T-helper 1 cell treated with Interleukin-12 subunit alpha and Interleukin-12 subunit beta and Interleukin-4 antibody, amounts not matched to agents 30 ng/mL and 1 ng/mL, for 36 hours (primary cell): ENCODE data around the gene KIF20B. TPM values are rescaled to one million over a fixed set of nuclear protein-coding genes. Genes with fewer than 3 reads are reported as not detected.
"Not testable (repeated sequence)": the region's sequence is repeated elsewhere in the genome, so short reads cannot be mapped to it uniquely, and the experiment has no call there.

Experiments
- intact Hi-C: fragments of 100-400 bp; cut with micrococcal nuclease; formaldehyde crosslinking; loops from one replicate; pipeline ENCODE4 v1.15.1; 2024
- total RNA-seq: library from RNA; stranded (reverse); gene quantifications from 2 replicates; pipeline ENCODE4 v1.2.3, GENCODE V29; 2022

Gene KIF20B
- total RNA-seq, 1 donor from 2014 or later: 45.1 TPM

DNA sequence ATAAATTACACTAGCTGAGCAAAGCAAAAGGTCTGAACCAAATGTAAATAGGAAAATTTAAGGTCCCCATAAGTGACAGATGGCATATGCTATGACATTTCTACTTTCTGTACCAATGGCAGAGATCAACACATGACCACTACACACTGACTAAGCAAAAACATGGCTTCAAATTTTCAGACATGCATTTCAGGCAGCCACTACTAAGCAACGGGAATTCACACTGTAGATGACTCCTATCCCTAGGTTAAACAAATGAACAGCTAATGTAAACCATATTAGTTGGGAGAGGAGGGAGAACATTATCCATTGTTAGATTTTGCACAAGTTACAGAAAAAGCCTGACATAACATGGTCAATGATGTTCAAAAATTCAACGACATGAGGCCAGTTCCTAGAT, 11.4 kb upstream of the KIF20B start:
- intact Hi-C loops: no loop called here

DNA sequence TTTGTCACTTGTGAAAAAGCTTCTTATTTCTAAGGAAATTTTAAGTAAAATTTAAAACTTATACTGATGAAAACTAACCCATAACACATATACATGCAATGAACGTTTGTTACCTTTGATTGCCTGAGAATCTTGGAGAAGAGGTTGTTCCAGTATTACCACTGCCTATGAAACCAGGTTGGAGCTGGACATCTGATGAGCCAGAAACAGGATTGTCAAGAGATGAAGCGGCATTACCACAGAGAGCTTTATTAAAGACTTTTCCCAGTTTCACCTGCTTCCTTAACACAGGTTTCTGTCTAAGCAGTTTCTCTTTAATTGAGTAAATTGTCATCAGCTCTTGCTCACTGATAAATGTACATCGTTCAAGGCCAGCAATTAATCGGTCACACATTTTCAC, 9.0 kb upstream of the KIF20B start:
- intact Hi-C loops: no loop called here

DNA sequence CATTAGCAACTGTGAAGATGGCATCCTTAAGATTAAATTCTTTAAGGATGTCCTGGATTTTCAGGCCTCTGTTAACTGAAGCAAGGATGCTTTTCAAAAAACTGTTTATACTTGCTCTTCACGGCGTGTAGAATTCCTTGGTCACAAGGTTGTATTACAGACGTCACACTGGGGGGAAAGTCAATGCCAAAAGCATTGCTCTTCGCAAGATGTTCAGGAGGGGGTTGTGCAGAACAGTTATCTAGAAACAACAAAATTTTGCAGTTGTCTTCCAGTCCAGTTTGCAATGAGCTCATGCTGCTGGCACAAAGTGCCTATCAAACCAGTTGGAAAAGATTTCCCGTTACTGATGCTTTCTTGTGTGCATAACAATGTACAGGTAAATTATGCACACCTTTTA, 8.2 kb upstream of the KIF20B start:
- intact Hi-C loops: no loop called here

DNA sequence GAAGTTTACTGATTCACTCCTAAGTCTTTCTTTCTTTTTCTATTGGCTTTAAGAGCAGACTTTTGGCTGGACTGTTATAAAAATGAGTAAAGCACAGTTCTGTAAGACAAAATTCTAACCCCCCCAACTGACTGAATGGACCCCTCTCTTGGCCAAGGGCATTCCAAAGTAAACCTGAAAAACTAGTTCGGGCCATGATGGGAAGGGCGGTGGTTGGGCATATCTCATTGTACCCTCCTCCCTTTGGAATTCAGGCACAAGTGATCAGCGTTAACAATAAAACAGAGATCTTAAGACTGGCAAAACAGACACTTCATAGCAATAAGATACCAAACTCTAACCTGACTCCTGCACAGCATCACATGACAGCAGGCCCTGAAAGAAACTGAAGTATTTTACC, 6.1 kb upstream of the KIF20B start:
- intact Hi-C loops: no loop called here

DNA sequence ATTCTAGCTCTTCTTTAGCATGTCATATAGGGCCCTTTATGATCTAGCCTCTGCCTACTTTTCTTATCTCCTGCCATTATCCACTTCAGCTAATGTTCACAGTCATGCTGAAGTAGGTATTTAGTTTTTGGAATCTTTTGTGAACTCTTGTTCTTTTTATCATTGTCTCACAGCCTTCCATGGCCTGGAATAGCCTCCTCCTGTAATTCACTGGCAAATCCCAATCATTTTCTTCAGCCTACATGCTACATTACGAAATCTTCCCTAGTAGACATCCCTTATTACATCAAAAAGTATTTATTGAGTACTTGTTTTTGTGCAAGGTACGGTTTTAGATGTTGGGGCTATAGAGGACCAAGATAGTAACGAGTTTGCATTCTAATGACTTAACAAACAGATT, 3.4 kb upstream of the KIF20B start:
- intact Hi-C loops: no loop called here

DNA sequence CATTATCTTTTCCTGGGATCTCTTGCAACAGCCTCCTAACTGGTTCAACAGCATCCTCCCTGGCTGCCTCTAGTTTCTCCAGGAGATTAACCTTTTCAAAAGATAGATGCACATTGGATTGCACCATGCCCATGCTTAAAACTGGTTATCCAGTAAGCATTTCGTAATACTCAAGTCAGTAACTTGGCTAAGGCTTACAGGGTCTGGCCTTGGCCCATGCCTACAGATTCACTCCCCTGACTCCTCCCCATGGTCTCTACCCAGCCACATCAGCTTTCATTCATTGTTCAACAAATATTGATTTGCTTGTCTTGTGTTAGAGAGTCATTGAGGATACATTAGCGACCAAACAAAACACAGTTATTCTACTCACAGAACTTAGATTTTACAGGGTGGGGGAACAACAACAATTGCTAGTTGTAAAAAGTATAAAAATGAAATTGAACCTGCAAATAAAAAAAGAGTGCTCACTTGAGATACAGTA, 1.8 kb upstream of the KIF20B start:
- intact Hi-C loops: loop anchor here (2.0 to 10.0 kb wide), 6 partner anchors 707 to 1882 kb away; partner anchors contain the start of genes ATAD1, FAS, KLLN and PCGF5

DNA sequence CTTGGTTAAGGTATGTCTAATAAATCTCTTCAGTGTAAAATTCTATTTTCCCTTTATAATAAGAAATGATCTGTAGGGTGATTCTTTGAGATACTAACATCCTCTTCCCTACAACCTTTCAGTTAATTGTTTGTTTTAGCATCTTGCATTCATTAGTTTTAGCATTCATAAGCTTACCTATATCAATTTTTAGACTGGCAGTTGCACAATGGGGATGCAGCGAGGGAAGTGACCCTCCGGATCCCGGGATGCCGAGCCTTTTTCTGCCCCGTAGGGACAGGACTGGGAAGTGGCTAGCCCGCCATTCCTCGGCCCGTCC, 508 bp upstream of the KIF20B start:
- intact Hi-C loops: loop anchor here (1.0 to 10.0 kb wide), 16 partner anchors 38 to 1884 kb away; partner anchors contain the start of genes ATAD1, FAS, IFIT1 and IFIT5

DNA sequence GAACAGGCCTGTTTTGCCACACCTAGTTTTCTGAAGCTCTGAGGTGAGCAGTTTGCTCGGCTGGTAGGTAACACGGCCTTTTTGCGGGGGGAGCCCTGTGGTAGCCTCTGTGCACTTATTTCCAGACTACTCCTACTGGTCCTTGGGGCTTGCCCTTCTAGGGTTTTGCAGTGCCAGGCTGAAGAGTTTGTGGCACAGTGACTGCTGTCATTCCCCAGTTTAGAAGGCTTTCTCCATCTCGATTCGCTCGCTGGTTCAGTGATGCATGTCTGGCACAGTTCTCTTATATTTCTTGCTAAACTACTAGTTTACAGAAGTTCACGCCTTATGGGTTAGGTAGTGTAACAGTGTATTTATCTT, 711 bp downstream of the KIF20B start:
- intact Hi-C loops: loop anchor here (5.0 to 10.0 kb wide), 4 partner anchors 710 to 1885 kb away; partner anchors contain the start of genes ATAD1, FAS, KLLN and PCGF5

DNA sequence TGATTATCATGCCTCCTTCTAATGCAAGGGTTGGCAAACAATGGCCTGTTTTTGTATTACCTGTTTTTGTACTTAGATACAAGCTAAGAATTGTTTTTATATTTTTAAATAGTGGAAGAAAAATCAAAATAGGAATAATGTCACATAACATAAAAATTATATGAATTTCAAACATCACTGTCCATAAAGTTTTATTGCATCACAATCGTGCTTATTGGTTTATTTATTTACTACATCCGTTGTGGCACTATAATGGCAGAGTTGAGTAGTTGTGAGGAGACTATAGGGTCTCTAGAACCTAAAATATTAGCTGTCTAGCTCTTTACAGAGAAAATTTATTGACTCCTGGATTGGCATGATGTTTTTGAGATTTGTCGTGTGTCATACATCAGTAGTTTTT, 4.1 kb downstream of the KIF20B start:
- intact Hi-C loops: loop anchor here (10.0 kb wide), 1 partner anchor 1841 kb away; the partner anchor contains the start of genes KLLN and PTEN

DNA sequence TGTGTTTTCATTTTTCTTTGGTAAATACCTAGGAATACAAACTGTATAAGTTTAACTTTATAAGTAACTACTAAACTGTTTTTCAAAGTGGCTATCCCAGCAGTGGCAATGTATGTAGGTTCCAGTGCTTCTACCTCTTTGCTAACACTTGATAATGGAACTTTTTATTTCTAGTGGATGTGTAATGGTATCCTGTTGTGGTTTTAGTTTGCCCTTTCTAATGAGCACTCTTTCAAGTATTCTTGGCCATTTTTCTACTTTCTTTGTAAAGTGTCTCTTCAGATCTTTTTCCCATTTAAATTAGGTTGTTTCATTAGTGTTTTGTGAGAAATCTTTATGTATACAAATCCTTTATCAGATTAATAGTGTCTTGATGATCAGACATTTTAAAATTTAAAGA, 4.6 kb downstream of the KIF20B start:
- intact Hi-C loops: loop anchor here (2.0 to 10.0 kb wide), 2 partner anchors 63 to 1841 kb away; partner anchors contain the start of genes KLLN and PTEN

DNA sequence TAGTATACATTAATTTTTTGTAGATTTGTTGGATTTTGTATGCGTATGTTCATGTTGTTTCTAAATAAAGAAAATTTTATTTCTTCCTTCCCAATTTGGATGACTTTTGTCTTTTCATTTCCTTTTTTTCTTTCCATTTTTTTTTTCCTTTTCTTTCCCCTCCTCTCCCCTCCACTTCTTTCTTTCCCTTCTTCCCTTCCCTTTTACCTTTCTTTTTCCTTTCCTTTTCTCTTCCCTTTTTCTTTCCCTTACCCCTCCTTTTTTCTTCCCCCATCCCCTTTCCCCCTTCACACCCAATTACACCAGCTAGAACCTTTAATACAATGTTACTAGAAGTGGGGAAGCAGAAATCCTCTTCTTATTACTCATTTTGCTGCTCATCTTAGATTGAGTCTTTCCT, 6.0 kb downstream of the KIF20B start:
- intact Hi-C loops: loop anchor here (2.0 to 10.0 kb wide), 2 partner anchors 61 to 1843 kb away; partner anchors contain the start of genes KLLN and PTEN

DNA sequence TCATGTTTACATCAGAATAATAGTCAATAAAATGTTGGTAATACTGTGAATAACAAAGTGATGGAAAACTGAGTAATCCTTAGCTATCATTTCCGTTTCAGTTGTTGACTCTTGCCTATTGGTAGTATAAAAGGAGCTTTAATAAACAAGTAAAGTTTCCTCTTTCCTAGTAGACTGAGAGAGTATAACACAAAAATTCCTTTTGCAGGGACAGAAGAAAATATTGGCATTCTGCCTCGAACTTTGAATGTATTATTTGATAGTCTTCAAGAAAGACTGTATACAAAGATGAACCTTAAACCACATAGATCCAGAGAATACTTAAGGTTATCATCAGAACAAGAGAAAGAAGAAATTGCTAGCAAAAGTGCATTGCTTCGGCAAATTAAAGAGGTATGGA, 9.4 kb downstream of the KIF20B start:
- intact Hi-C loops: no loop called here

DNA sequence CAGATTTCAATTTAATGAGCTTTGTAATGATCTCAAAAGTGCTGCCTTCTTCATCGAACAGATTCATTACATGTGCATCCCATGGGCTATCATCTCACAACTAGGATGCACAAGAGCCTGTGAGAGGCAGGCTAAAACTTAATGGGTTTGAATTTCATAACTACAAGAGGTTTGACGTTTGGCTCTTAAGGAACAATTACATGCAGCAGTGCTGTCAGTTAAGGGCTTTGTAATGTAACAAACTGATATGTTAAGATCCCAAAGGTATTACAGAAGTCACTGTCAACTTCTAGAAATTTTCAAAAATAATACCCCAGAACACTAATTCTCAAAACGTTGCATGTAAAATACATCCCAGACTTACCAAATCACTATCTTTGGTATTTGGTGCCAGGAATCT, 33.2 kb downstream of the KIF20B start:
- intact Hi-C loops: no loop called here

DNA sequence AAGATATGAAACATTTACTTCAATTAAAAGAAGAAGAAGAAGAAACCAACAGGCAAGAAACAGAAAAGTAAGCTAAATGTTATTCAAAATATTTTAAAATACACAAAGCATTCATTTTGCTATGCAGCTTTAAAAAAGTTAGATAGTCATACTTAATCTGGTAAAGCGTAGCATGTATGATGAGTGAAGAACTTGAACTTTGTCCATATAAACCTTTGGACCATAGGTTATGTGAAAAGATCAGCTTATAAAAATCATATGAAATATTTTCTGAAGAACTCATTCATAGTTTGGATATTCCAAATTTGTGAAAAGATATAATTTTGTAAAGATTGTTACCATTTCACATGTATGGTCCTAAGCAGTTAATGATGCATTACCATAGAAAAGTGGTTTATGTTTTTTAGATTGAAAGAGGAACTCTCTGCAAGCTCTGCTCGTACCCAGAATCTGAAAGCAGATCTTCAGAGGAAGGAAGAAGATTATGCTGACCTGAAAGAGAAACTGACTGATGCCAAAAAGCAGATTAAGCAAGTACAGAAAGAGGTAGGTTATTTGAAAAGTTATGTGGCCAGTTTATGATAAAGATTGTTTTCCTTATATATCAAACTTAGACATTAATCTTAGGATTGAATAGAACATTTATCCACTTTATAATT, 37.3 kb downstream of the KIF20B start:
- intact Hi-C loops: loop anchor here (1.0 to 2.0 kb wide), 4 partner anchors 14 to 37 kb away; partner anchors contain the start of gene KIF20B

DNA sequence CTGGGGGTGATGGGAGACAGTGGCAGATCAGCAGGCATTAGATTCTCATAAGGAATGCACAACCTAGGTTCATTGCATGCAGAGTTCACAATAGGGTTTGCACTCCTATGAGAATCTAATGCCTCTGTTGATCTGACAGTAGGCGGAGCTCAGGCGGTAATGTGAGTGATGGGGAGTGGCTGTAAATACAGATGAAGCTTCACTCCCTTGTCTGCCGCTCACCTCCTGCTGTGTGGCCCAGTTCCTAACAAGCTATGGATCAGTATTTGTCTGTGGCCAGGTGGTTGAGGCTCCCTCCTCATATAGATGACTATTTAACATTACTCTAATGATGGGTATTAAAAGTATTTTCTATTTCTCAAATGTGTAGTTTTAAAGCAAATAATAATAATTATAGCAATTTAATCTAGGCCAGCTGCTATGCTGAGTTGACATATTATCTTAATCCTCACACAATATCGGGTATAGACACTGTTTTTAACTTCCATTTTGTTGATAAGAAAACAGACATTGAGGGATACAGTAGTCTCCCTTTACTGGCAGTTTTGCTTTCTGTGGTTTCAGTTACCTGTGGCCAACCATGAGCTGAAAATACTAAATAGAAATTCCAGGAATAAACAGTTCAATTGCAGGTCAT, 39.9 kb downstream of the KIF20B start:
- intact Hi-C loops: no loop called here

DNA sequence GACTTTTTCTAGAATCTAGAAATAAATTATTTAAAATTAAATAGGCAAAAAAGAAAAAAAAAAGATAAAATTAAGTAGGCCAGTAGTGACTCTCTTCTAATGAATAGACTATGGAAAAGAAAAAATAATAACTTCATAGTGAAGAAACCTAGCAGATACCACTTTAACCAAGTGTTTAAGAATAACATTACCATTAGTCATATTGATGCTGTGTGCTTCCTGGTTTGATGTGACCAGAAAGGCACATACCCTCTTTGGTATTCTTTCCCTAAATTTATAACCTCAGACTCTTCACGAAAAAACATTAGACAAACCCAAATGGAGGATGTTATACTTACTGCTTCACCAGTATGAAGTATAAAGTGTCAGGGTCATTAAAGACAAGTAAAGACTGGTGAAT, 42.6 kb downstream of the KIF20B start:
- intact Hi-C loops: no loop called here

DNA sequence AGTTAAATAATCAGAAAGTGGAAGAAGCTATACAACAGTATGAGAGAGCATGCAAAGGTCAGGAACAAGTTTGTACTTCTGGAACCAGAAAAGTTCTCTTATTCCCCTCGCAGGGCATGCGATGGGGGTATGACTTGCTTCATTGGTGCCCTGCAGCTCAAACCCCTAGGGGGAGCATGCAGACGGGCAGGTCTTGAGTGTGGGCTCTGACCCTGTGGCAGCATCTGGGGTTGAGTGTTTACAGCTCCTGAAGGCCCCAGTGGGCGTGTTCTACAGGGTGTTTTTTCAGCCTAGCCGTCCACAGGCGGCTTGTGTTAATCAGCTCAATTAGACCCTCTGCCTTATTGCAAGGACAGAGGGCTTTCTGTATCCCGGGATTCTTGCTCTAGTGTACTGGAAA, 44.5 kb downstream of the KIF20B start:
- intact Hi-C loops: no loop called here

DNA sequence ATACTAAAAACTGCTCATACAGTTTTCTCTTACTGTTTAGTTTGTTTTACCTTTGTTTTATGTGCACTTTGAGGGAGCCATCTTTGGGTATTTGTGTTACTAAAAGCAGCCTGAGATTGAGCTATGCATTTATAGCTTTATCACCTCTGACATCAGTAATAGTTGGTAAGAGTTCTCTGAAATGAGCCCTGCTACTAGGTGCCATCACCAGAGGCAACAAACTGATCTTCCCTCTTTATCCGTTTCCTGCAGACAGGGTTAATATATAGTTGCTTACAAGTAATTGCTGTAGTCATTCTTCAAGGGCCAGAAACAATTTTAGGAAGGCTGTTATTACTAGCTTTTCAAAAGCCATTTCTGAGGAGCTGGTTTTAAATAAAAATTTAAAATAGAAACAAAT, 49.1 kb downstream of the KIF20B start:
- intact Hi-C loops: no loop called here

DNA sequence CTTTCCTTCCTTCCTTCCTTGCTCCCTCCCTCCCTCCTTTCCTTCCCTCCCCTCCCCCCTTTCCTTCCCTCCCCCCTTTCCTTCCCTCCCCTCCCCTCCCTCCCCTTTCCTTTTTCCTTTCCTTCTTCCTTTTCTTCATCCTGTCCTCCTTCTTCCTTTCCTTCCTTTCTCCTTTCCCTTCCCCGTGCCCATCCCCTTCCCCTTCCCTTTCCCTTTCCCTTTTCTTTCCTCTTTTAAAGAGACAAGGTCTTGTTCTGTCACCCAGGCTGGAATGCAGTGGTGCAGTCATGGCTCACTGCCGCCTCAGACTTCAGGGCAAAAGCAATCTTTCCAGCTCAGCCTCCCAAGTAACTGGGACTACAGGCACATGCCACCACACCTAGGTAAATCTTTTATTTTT, 54.0 kb downstream of the KIF20B start:
- intact Hi-C loops: no loop called here

DNA sequence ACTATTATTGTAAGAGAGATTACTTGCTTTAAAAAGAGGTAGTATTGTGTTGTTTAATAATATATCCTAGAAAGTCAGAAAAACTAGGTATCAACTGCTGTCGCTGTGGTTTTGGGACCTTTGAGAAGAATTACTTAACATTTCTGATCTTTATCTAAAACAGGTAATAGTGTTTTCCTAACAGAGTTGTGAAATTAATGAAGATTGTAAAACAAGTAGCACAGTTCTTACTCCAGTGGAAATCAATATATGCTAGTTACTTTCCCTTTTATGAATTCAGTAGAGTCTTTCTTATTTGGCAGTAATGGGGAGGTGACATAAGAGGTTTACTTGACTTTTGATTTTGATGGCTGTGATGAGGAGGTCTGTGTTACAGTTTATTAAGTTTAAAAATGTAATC, 58.1 kb downstream of the KIF20B start:
- intact Hi-C loops: no loop called here

DNA sequence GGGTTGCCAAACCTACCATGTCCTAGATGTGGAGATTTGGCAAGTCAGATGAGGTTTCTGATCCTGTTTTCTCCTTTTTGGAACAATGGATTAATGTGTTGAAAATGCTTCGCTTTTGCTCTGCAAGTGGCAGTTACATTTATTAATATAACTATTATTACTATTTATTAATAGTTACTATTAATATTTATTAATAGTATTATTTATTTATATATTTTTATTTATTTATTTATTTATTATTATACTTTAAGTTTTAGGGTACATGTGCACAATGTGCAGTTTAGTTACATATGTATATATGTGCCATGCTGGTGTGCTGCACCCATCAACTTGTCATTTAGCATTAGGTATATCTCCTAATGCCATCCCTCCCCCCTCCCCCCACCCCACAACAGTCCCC, 62.3 kb downstream of the KIF20B start:
- intact Hi-C loops: not testable (repeated sequence)

DNA sequence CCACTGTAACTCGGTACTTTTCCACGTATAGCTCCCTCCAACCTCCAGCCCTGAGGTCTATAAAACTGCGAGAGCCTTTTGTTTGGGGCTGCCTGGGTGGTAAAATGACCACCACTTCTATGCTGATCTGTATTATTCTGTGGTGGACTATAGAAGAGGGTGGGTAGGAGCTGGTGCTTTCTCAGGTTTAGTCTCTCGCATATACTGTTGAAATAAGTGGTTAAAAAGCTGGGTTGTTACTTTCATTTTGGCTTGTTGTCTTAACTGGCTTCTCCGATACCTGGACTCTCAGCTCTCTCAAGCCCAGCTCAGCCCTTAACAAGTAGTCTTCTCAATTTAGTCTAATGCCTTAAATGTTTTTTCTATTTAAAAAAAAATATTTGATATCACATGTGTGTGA, 70.3 kb downstream of the KIF20B start:
- intact Hi-C loops: loop anchor here (2.0 to 10.0 kb wide), 2 partner anchors 33 to 127 kb away; partner anchors contain the start of gene PANK1

DNA sequence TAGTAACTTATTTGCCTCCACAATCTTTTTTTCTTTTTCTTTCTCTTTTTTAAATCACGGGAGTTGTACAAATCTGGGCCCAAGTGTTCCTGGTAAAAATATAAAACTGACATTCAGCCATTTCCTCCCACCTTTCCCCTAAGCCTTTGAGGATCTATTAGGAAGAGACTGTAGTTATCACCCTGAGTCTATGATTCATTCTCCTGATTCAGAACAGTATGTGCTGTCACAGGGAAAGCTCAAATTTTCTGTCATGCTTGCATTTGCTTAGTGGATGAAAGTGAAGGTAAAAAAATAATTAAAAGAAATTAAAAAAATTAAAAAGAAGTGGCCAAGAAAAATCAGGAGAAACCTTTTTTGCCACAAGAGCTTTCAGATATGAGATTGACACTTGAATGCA, 71.7 kb downstream of the KIF20B start:
- intact Hi-C loops: loop anchor here (10.0 kb wide), 1 partner anchor 128 kb away; the partner anchor contains the start of gene PANK1
